SK-N-MC (cell line): ENCODE results near the gene MON1B.

Experiments used
- EZH2 ChIP-seq: fragments of 200-600 bp; sonication (generic); IDR thresholded peaks from one replicate; pipeline ENCODE4 v1.6.1; 2017; ENCODE audit warnings: antibody characterized with exemption
- FOXP2 ChIP-seq: optimal IDR thresholded peaks from 2 replicates; pipeline ENCODE3; 2011; ENCODE audit warnings: mild to moderate bottlenecking, moderate library complexity; ENCODE audit not compliant: insufficient read depth; ENCODE audit errors: extremely low read length, control extremely low read depth
- POLR2AphosphoS5 ChIP-seq: IDR thresholded peaks from 2 replicates; pipeline ENCODE4 v1.6.1; 2012; ENCODE audit warnings: mild to moderate bottlenecking, low read depth, low read length, borderline replicate concordance

DNA sequence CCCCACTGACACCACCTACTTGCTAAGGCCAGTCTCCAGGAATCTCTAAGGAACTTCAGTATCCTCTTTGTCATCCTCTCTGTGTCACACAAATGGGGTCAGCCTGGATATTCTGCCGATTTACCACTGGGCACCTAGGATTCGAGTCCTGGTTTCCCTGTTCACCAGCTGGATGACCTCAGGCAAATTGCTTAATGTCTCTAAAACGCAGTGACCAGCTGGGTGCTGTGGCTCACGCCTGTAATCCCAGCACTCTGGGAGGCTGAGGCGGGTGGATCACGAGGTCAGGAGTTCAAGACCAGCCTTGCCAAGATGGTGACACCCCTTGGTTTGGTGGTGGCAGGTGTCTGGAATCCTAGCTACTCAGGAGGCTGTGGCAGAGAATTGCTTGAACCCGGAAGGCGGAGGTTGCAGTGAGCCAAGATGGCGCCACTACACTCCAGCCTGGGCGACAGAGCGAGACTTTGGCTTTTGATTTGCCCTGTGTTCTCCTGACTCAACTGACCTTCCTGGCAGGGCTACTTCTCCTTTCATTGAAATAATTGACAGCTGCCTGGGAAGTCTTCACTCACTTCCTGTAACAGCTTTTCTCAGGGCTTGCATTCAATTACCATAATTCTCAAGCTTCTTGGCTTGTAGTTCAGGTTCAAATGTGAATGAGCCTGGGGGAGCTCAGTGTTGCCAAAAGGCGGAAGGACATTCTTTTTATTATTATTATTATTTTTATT lies 23.6 kb downstream of the MON1B start:
- no peak for TF ChIP-seq EZH2
- no peak for TF ChIP-seq POLR2AphosphoS5
- TF ChIP-seq FOXP2, result no peak
